Measurements from ENCODE around the gene CLIC3.

CLIC3 gene

GRCh38 chr9:137017791-137018497, 21.6 kb upstream of the CLIC3 start:
- Histone ChIP-seq H3K9me3 (ENCODE audit: control insufficient read depth in 5 of 5, low read length in 5 of 5) (no peaks in the 10 kb centered on the region), H3K27me3 (ENCODE audit: control insufficient read depth in 5 of 5, insufficient read depth in 4 of 5, low read length in 5 of 5) (no peaks in the 10 kb centered on the region), H3K4me1 (ENCODE audit: control insufficient read depth in 5 of 5, insufficient read depth in 5 of 5, low read length in 5 of 5) (peaks cover 0 to 6% (median 2%) of the 10 kb centered on the region in 5 donors), H3K27ac (ENCODE audit: low read depth, low read length) (no peak overlapping the region), H3K4me3 (ENCODE audit: low read depth in 1 of 5, low read length in 5 of 5) (no peak overlapping the region), H3K9ac (ENCODE audit: low read length in 5 of 5) (no peak overlapping the region), H3K36me3 (ENCODE audit: control insufficient read depth in 5 of 5, insufficient read depth in 5 of 5, low read length in 5 of 5) (peaks cover 0 to 74% (median 50%) of the 10 kb centered on the region in 5 donors)

- Histone ChIP-seq H3K27me3 (ENCODE audit: control insufficient read depth in 5 of 5, insufficient read depth in 4 of 5, low read length in 5 of 5) (no peaks in the 10 kb centered on the region), H3K4me3 (ENCODE audit: low read depth in 1 of 5, low read length in 5 of 5) (no peak overlapping the region), H3K9me3 (ENCODE audit: control insufficient read depth in 5 of 5, low read length in 5 of 5) (no peaks in the 10 kb centered on the region), H3K27ac (ENCODE audit: low read depth, low read length) (no peak overlapping the region), H3K36me3 (ENCODE audit: control insufficient read depth in 5 of 5, insufficient read depth in 5 of 5, low read length in 5 of 5) (peaks cover 0 to 79% (median 59%) of the 10 kb centered on the region in 5 donors), H3K4me1 (ENCODE audit: control insufficient read depth in 5 of 5, insufficient read depth in 5 of 5, low read length in 5 of 5) (no peaks in the 10 kb centered on the region), H3K9ac (ENCODE audit: low read length in 5 of 5) (no peak overlapping the region)
These were observed 20.7 kb upstream of the CLIC3 start for GRCh38 chr9:137017071-137017470.

- no peak overlapping the region for H3K27ac ChIP-seq (ENCODE audit: low read depth, low read length)
- no peak overlapping the region for H3K9ac ChIP-seq (ENCODE audit: low read length in 5 of 5)
- H3K4me3 ChIP-seq (ENCODE audit: low read depth in 1 of 5, low read length in 5 of 5), result no peak overlapping the region
- peaks cover 0 to 85% (median 64%) of the 10 kb centered on the region in 5 donors for H3K36me3 ChIP-seq (ENCODE audit: control insufficient read depth in 5 of 5, insufficient read depth in 5 of 5, low read length in 5 of 5)
- no peaks in the 10 kb centered on the region for H3K4me1 ChIP-seq (ENCODE audit: control insufficient read depth in 5 of 5, insufficient read depth in 5 of 5, low read length in 5 of 5)
- no peaks in the 10 kb centered on the region for H3K27me3 ChIP-seq (ENCODE audit: control insufficient read depth in 5 of 5, insufficient read depth in 4 of 5, low read length in 5 of 5)
- H3K9me3 ChIP-seq (ENCODE audit: control insufficient read depth in 5 of 5, low read length in 5 of 5), result no peaks in the 10 kb centered on the region
These were observed 20.1 kb upstream of the CLIC3 start for GRCh38 chr9:137016436-137016835.

- Histone ChIP-seq H3K27me3 (ENCODE audit: control insufficient read depth in 5 of 5, insufficient read depth in 4 of 5, low read length in 5 of 5) (no peaks in the 10 kb centered on the region), H3K36me3 (ENCODE audit: control insufficient read depth in 5 of 5, insufficient read depth in 5 of 5, low read length in 5 of 5) (peaks cover 0 to 87% (median 64%) of the 10 kb centered on the region in 5 donors), H3K4me3 (ENCODE audit: low read depth in 1 of 5, low read length in 5 of 5) (no peak overlapping the region), H3K27ac (ENCODE audit: low read depth, low read length) (no peak overlapping the region), H3K4me1 (ENCODE audit: control insufficient read depth in 5 of 5, insufficient read depth in 5 of 5, low read length in 5 of 5) (no peaks in the 10 kb centered on the region), H3K9me3 (ENCODE audit: control insufficient read depth in 5 of 5, low read length in 5 of 5) (no peaks in the 10 kb centered on the region), H3K9ac (ENCODE audit: low read length in 5 of 5) (no peak overlapping the region)
These were observed 19.6 kb upstream of the CLIC3 start for GRCh38 chr9:137015976-137016375.

GRCh38 chr9:137015540-137015930, 19.2 kb upstream of the CLIC3 start:
- Histone ChIP-seq H3K9me3 (ENCODE audit: control insufficient read depth in 5 of 5, low read length in 5 of 5) (no peaks in the 10 kb centered on the region), H3K9ac (ENCODE audit: low read length in 5 of 5) (no peak overlapping the region), H3K27me3 (ENCODE audit: control insufficient read depth in 5 of 5, insufficient read depth in 4 of 5, low read length in 5 of 5) (no peaks in the 10 kb centered on the region), H3K4me1 (ENCODE audit: control insufficient read depth in 5 of 5, insufficient read depth in 5 of 5, low read length in 5 of 5) (no peaks in the 10 kb centered on the region), H3K27ac (ENCODE audit: low read depth, low read length) (no peak overlapping the region), H3K4me3 (ENCODE audit: low read depth in 1 of 5, low read length in 5 of 5) (no peak overlapping the region), H3K36me3 (ENCODE audit: control insufficient read depth in 5 of 5, insufficient read depth in 5 of 5, low read length in 5 of 5) (peaks cover 0 to 84% (median 61%) of the 10 kb centered on the region in 5 donors)

- H3K27me3 ChIP-seq (ENCODE audit: control insufficient read depth in 5 of 5, insufficient read depth in 4 of 5, low read length in 5 of 5), result no peaks in the 10 kb centered on the region
- peaks cover 0 to 81% (median 63%) of the 10 kb centered on the region in 5 donors for H3K36me3 ChIP-seq (ENCODE audit: control insufficient read depth in 5 of 5, insufficient read depth in 5 of 5, low read length in 5 of 5)
- H3K4me1 ChIP-seq (ENCODE audit: control insufficient read depth in 5 of 5, insufficient read depth in 5 of 5, low read length in 5 of 5), result no peaks in the 10 kb centered on the region
- no peak overlapping the region for H3K4me3 ChIP-seq (ENCODE audit: low read depth in 1 of 5, low read length in 5 of 5)
- H3K9me3 ChIP-seq (ENCODE audit: control insufficient read depth in 5 of 5, low read length in 5 of 5), result no peaks in the 10 kb centered on the region
- H3K27ac ChIP-seq (ENCODE audit: low read depth, low read length), result no peak overlapping the region
- H3K9ac ChIP-seq (ENCODE audit: low read length in 5 of 5), result no peak overlapping the region
These were observed 18.6 kb upstream of the CLIC3 start for GRCh38 chr9:137014776-137015539.

- no peaks in the 10 kb centered on the region for H3K27me3 ChIP-seq (ENCODE audit: control insufficient read depth in 5 of 5, insufficient read depth in 4 of 5, low read length in 5 of 5)
- no peak overlapping the region for H3K9ac ChIP-seq (ENCODE audit: low read length in 5 of 5)
- no peaks in the 10 kb centered on the region for H3K4me1 ChIP-seq (ENCODE audit: control insufficient read depth in 5 of 5, insufficient read depth in 5 of 5, low read length in 5 of 5)
- no peak overlapping the region for H3K27ac ChIP-seq (ENCODE audit: low read depth, low read length)
- H3K9me3 ChIP-seq (ENCODE audit: control insufficient read depth in 5 of 5, low read length in 5 of 5), result no peaks in the 10 kb centered on the region
- H3K4me3 ChIP-seq (ENCODE audit: low read depth in 1 of 5, low read length in 5 of 5), result no peak overlapping the region
- peaks cover 0 to 85% (median 69%) of the 10 kb centered on the region in 5 donors for H3K36me3 ChIP-seq (ENCODE audit: control insufficient read depth in 5 of 5, insufficient read depth in 5 of 5, low read length in 5 of 5)
These were observed 17.8 kb upstream of the CLIC3 start for GRCh38 chr9:137014166-137014565.

GRCh38 chr9:137013571-137013940, 17.2 kb upstream of the CLIC3 start:
- H3K9me3 ChIP-seq (ENCODE audit: control insufficient read depth in 5 of 5, low read length in 5 of 5), result no peaks in the 10 kb centered on the region
- H3K4me3 ChIP-seq (ENCODE audit: low read depth in 1 of 5, low read length in 5 of 5), result no peak overlapping the region
- H3K36me3 ChIP-seq (ENCODE audit: control insufficient read depth in 5 of 5, insufficient read depth in 5 of 5, low read length in 5 of 5), result peaks cover 0 to 82% (median 66%) of the 10 kb centered on the region in 5 donors
- no peaks in the 10 kb centered on the region for H3K27me3 ChIP-seq (ENCODE audit: control insufficient read depth in 5 of 5, insufficient read depth in 4 of 5, low read length in 5 of 5)
- H3K9ac ChIP-seq (ENCODE audit: low read length in 5 of 5), result no peak overlapping the region
- no peaks in the 10 kb centered on the region for H3K4me1 ChIP-seq (ENCODE audit: control insufficient read depth in 5 of 5, insufficient read depth in 5 of 5, low read length in 5 of 5)
- H3K27ac ChIP-seq (ENCODE audit: low read depth, low read length), result no peak overlapping the region

GRCh38 chr9:137012694-137013570, 16.6 kb upstream of the CLIC3 start:
- no peak overlapping the region for H3K4me3 ChIP-seq (ENCODE audit: low read depth in 1 of 5, low read length in 5 of 5)
- no peak overlapping the region for H3K9ac ChIP-seq (ENCODE audit: low read length in 5 of 5)
- H3K27me3 ChIP-seq (ENCODE audit: control insufficient read depth in 5 of 5, insufficient read depth in 4 of 5, low read length in 5 of 5), result no peaks in the 10 kb centered on the region
- no peak overlapping the region for H3K27ac ChIP-seq (ENCODE audit: low read depth, low read length)
- H3K9me3 ChIP-seq (ENCODE audit: control insufficient read depth in 5 of 5, low read length in 5 of 5), result no peaks in the 10 kb centered on the region
- no peaks in the 10 kb centered on the region for H3K4me1 ChIP-seq (ENCODE audit: control insufficient read depth in 5 of 5, insufficient read depth in 5 of 5, low read length in 5 of 5)
- H3K36me3 ChIP-seq (ENCODE audit: control insufficient read depth in 5 of 5, insufficient read depth in 5 of 5, low read length in 5 of 5), result peaks cover 0 to 86% (median 69%) of the 10 kb centered on the region in 5 donors

Data from subcutaneous abdominal adipose tissue (tissue), 5 donors.